NCI-H526 (cell line): ENCODE measurements around the gene ADNP.

Source experiments
- DNase-seq, 2 experiments: peaks; one replicate each; lab custom pipeline; 2025; lab: John Stamatoyannopoulos, UW

The ADNP gene

GRCh38 chr20:50874111-50874757 lies 57.0 kb downstream of the ADNP start:
- no peak for DNase-seq

GRCh38 chr20:50873585-50873984 lies 57.7 kb downstream of the ADNP start:
- DNase-seq: no peak

- DNase-seq: no peak
Observed at GRCh38 chr20:50872560-50873425, 58.4 kb downstream of the ADNP start.

- DNase-seq: no peak
Observed at GRCh38 chr20:50870561-50871161, 60.6 kb downstream of the ADNP start.

GRCh38 chr20:50868509-50869495 lies 62.4 kb downstream of the ADNP start:
- DNase-seq: no peak

- DNase-seq: no peak
Observed at GRCh38 chr20:50867805-50868204, 63.4 kb downstream of the ADNP start.

- DNase-seq: no peak
Observed at GRCh38 chr20:50866831-50867230, 64.4 kb downstream of the ADNP start.

- no peak for DNase-seq
Observed at GRCh38 chr20:50866036-50866685, 65.1 kb downstream of the ADNP start.

GRCh38 chr20:50865591-50865990 lies 65.6 kb downstream of the ADNP start:
- DNase-seq: no peak

GRCh38 chr20:50865114-50865513 lies 66.1 kb downstream of the ADNP start:
- DNase-seq: no peak

- DNase-seq: no peak
Observed at GRCh38 chr20:50862546-50862945, 68.7 kb downstream of the ADNP start.

GRCh38 chr20:50861012-50861411 lies 70.2 kb downstream of the ADNP start:
- no peak for DNase-seq

GRCh38 chr20:50859161-50859560 lies 72.1 kb downstream of the ADNP start:
- DNase-seq: no peak

- DNase-seq: no peak
Observed at GRCh38 chr20:50858525-50858924, 72.7 kb downstream of the ADNP start.

- DNase-seq: no peak
Observed at GRCh38 chr20:50857348-50857747, 73.9 kb downstream of the ADNP start.

GRCh38 chr20:50856475-50857041 lies 74.7 kb downstream of the ADNP start:
- DNase-seq: no peak

GRCh38 chr20:50855498-50856474 lies 75.5 kb downstream of the ADNP start:
- peak in 1 of 2 experiments; percentile 19 for DNase-seq

GRCh38 chr20:50854506-50855249 lies 76.6 kb downstream of the ADNP start:
- no peak for DNase-seq

GRCh38 chr20:50852085-50852484 lies 79.2 kb downstream of the ADNP start:
- no peak for DNase-seq
